Small intestine (tissue), 7 donors: ENCODE results near the gene SRF. TPM values are rescaled to one million over a fixed set of nuclear protein-coding genes. Genes with fewer than 3 reads are reported as not detected.

Source experiments
- DNase-seq, 2 donors: peaks; one replicate each; pipeline versions ENCODE4 v3.0.0 to v3.0.0-alpha.2; 2013
- FAIRE-seq: peaks from 2 replicates; lab custom pipeline; 2012; peaks lifted over from hg19 to GRCh38; lab: Jason Lieb, UNC
- H3K27ac ChIP-seq, 3 donors: one replicate each; pipeline ENCODE4 v1.5.1; 2013; ENCODE audit warnings: low read length in 2 of 3, mild to moderate bottlenecking in 2 of 3, control low read depth in 1 of 3, inconsistent platforms in 1 of 3, low read depth in 1 of 3, moderate library complexity in 1 of 3
- H3K27me3 ChIP-seq, 3 donors: one replicate each; pipeline ENCODE4 v1.6.1; 2013; ENCODE audit warnings: low read length in 3 of 3, inconsistent platforms in 1 of 3; ENCODE audit not compliant: control insufficient read depth in 3 of 3, insufficient read depth in 3 of 3
- H3K36me3 ChIP-seq, 3 donors: one replicate each; pipeline ENCODE4 v1.6.1; 2013; ENCODE audit warnings: low read length in 3 of 3, inconsistent platforms in 1 of 3, low read depth in 1 of 3, mild to moderate bottlenecking in 1 of 3, moderate library complexity in 1 of 3; ENCODE audit not compliant: control insufficient read depth in 3 of 3, insufficient read depth in 2 of 3
- H3K4me1 ChIP-seq, 3 donors: one replicate each; pipeline ENCODE4 v1.6.1; 2013; ENCODE audit warnings: low read length in 2 of 3, inconsistent platforms in 1 of 3, low read depth in 1 of 3, mild to moderate bottlenecking in 1 of 3, moderate library complexity in 1 of 3; ENCODE audit not compliant: control insufficient read depth in 3 of 3, insufficient read depth in 2 of 3
- H3K4me3 ChIP-seq, 3 donors: one replicate each; pipeline ENCODE4 v1.5.1; 2013; ENCODE audit warnings: low read length in 3 of 3, control low read depth in 1 of 3, inconsistent platforms in 1 of 3, low read depth in 1 of 3, mild to moderate bottlenecking in 1 of 3, moderate library complexity in 1 of 3
- H3K9me3 ChIP-seq, 2 donors: one replicate each; pipeline ENCODE4 v1.6.1; 2013; ENCODE audit warnings: low read depth in 1 of 2, low read length in 1 of 2; ENCODE audit not compliant: control insufficient read depth in 2 of 2, insufficient read depth in 1 of 2
- WGBS, 3 donors: extraction: QIAGEN DNeasy Blood & Tissue Kit; methylation state at CpG; one replicate each; pipeline ENCODE4 v1.1.7; 2013; 5-methylcytosine and 5-hydroxymethylcytosine counted together
- polyA plus RNA-seq, 4 donors: library from polyadenylated mRNA; stranded (reverse) in 3 of 4; unstranded in 1 of 4; fragments of 200-250 nt in 3 of 4; fragments of 120-200 nt in 1 of 4; gene quantifications; one replicate each; pipeline versions ENCODE4 v1.2.1 to v1.2.3, GENCODE V29; 2013
- donor health status: healthy with polysubstance abuse.
- donor health status: control.
- donor health status: control.
- donor health status: Bipolar disorder and iron deficiency.
- donor health status: healthy.

The SRF gene
- polyA plus RNA-seq, 4 donors: 8.9 to 24.0 (median 16.2) TPM

DNA sequence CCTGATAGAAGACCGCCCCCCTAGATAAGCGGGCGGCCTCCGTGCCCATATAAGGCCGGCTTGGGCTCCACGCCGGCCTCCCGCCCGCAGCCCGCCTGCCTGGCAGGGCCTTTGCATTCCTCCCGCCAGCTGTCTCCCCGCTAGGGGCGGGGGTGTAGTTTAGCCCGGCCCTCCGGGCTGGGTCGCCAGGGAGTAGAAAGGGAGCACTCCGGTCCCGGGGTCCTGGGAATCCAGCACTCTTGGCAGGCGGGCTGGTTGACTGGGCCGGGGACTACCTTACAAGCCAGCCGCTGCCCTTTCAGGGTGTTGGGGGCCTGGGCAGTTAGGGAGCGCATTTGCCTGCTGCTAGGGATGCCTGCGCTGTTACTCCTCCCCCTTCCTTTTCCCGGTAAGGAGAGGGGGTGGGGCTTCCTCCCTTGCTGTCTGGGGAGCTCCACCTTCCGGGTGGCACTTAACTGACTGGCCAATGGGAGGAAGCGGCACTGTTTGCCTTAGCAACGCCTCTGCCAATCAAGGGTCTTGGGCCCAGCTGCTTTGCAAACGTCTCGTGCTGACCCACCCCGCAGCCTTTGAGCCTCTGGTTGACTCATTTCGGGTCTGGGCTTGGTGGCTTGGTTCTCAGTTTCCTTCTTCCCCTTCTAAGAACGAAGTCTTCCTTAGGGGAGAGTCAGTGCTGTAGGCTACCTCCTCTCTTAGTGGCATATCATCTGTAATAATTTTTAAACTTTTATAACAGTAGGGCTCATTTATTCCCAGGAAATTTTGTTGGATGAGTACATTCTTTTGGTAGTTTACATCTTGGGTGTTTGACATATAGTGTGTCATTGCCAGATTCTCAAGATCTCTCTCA lies 3.4 kb downstream of the SRF start:
- peaks cover 8 to 46% (median 10%) of the 10 kb centered on the region in 3 donors for H3K36me3 ChIP-seq
- WGBS, 3 donors: 0 to 2% (median 1%) methylated on average over 23 to 32 of the region's 32 CpGs
- H3K27me3 ChIP-seq: no peaks in the 10 kb centered on the region
- H3K4me3 ChIP-seq: peak overlapping the region in 2 of 3 donors; percentile 54 to 74
- H3K27ac ChIP-seq: peak overlapping the region; percentile 83 to 88 (median 86)
- FAIRE-seq (no peak), DNase-seq (peak; percentile 99 to 100)
- H3K9me3 ChIP-seq: no peaks in the 10 kb centered on the region
- peaks cover 5 to 30% (median 7%) of the 10 kb centered on the region in 3 donors for H3K4me1 ChIP-seq

DNA sequence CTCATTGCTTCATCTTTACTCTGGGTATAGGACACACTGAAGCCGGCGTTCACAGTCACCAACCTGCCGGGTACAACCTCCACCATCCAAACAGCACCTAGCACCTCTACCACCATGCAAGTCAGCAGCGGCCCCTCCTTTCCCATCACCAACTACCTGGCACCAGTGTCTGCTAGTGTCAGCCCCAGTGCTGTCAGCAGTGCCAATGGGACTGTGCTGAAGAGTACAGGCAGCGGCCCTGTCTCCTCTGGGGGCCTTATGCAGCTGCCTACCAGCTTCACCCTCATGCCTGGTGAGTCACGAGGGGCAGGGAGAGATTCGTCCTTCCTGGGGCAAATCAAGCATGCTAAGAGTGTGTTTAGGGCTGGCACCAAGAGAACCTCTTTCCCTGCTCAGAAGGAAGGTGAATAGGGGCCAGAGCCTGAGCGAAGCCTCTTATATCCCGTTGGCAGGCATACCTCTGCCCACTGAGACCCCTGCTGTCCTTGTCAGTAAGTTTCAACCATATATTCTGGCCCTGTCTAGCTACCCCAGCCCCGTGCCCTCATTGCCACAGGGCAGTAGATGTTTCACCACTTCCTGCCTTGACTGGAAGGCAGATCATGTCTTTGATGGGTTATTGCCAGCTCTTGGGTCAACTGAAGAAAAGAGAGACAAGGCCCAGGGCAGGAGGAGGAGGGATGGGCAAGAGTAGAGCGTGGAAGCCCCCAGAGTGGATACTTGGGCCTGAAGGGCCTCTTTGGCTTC lies 4.8 kb downstream of the SRF start:
- no peaks in the 10 kb centered on the region for H3K9me3 ChIP-seq
- peak overlapping the region in 1 of 3 donors; percentile 42 for H3K27ac ChIP-seq
- DNase-seq (no peak), FAIRE-seq (no peak)
- WGBS, 3 donors: 90 to 93% (median 92%) methylated on average over 11 of the region's 11 CpGs
- peaks cover 8 to 55% (median 11%) of the 10 kb centered on the region in 3 donors for H3K36me3 ChIP-seq
- peaks cover 5 to 30% (median 7%) of the 10 kb centered on the region in 3 donors for H3K4me1 ChIP-seq
- no peaks in the 10 kb centered on the region for H3K27me3 ChIP-seq
- H3K4me3 ChIP-seq: no peak overlapping the region

DNA sequence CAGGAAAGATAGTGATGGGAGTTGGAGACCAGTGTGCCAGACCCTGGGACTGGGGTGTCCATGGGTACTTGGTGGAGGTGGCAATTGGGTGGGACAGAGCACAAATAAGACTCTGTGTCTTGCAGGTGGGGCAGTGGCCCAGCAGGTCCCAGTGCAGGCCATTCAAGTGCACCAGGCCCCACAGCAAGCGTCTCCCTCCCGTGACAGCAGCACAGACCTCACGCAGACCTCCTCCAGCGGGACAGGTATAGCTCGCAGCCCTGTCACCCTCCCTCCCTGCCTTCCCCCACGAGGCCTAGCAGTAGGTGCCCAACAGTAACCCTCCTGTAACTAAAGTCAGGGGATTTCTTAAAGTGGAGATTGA lies 5.3 kb downstream of the SRF start:
- Histone ChIP-seq H3K27me3 (no peaks in the 10 kb centered on the region), H3K4me1 (peaks cover 5 to 30% (median 7%) of the 10 kb centered on the region in 3 donors), H3K36me3 (peaks cover 8 to 58% (median 11%) of the 10 kb centered on the region in 3 donors), H3K9me3 (no peaks in the 10 kb centered on the region), H3K4me3 (no peak overlapping the region), H3K27ac (no peak overlapping the region)
- no peak for FAIRE-seq
- no peak for DNase-seq
- whole genome bisulfite sequencing, 3 donors: 93 to 99% (median 93%) methylated on average over 6 of the region's 6 CpGs

DNA sequence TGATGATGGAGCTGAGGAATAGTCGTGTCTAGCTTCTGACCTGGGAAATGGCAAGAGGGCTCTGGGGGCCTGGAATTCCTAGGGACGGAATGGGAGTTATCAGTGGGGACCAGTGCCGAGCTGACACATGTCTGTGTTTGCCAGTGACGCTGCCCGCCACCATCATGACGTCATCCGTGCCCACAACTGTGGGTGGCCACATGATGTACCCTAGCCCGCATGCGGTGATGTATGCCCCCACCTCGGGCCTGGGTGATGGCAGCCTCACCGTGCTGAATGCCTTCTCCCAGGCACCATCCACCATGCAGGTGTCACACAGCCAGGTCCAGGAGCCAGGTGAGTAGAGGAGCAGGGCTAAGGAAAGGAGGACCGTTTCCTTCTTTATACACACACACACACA lies 7.1 kb downstream of the SRF start:
- Histone ChIP-seq H3K4me3 (no peak overlapping the region), H3K4me1 (peaks cover 3 to 23% (median 7%) of the 10 kb centered on the region in 3 donors), H3K36me3 (peaks cover 8 to 58% (median 11%) of the 10 kb centered on the region in 3 donors), H3K27ac (no peak overlapping the region), H3K27me3 (no peaks in the 10 kb centered on the region), H3K9me3 (no peaks in the 10 kb centered on the region)
- 87 to 92% (median 88%) methylated on average over 11 to 12 of the region's 12 CpGs for WGBS, 3 donors
- DNase-seq (no peak), FAIRE-seq (no peak)

DNA sequence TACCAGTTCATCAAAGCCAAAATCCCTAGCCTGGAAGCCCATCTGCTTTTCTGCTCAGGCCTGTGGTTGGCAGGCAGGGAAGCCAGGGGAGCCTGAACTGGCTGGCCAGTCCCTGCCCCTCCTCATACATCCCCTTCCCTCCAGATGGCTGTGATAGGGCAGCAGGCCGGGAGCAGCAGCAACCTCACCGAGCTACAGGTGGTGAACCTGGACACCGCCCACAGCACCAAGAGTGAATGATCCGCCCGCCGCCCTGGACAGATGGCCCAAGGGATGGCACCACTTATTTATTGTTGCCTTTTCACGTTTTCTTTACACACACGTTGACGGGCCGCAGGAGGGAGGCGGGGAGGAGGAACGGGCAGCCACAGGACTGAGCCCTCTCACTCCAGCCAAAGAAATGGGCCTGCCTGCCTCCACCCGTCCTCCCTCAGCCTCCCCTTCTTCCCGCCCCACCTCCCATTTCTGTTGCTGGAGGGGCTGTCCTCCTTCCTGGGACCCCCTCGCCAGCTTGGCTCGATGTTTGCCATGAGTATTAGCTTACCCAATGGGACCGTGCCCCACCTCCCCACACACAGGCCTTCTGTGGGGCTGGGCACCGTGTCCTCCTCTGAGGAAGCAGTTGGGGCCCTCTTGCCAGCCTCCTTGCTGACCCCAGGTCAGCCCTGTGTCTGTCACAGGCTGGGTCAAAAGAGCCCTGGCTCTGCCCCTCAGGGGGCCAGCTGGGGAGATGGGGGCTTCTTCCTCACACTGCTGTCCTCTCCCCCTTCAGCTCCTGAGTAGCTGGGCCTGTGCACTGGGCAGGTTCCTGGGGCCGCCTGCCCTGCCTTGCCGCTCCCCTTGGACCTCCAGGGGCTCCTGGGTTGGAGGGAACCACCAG lies 8.1 kb downstream of the SRF start:
- FAIRE-seq: no peak
- Histone ChIP-seq H3K27me3 (no peaks in the 10 kb centered on the region), H3K4me3 (no peak overlapping the region), H3K9me3 (no peaks in the 10 kb centered on the region), H3K4me1 (peaks cover 2 to 16% (median 5%) of the 10 kb centered on the region in 3 donors), H3K27ac (no peak overlapping the region), H3K36me3 (peaks cover 8 to 53% (median 11%) of the 10 kb centered on the region in 3 donors)
- no peak for DNase-seq
- WGBS, 3 donors: 91 to 92% (median 91%) methylated on average over 18 to 20 of the region's 20 CpGs

DNA sequence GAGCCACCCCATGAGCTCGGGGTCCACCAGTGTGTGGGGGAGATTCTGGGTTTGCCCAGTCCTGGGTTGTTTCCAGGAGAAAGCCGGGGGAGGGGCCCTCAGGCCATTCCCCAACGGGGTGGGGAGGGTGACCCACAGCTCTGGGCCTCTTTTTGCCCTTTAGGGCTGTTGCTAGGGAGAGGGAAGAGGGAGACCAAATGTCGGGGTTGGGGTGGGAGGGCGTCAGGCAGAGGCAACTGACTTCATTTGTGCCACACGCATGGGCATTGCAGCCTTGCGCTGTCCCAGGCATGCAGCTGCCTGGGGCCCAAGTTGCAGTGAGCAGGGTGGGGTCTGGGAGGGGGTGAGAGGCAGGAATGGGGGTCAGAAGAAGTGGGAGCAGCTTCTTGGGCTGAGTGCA lies 9.0 kb downstream of the SRF start:
- Histone ChIP-seq H3K4me3 (no peak overlapping the region), H3K4me1 (peaks cover 2 to 9% (median 2%) of the 10 kb centered on the region in 3 donors), H3K36me3 (peaks cover 8 to 58% (median 11%) of the 10 kb centered on the region in 3 donors), H3K9me3 (no peaks in the 10 kb centered on the region), H3K27ac (no peak overlapping the region), H3K27me3 (no peaks in the 10 kb centered on the region)
- 82 to 84% (median 83%) methylated on average over 7 of the region's 7 CpGs for WGBS, 3 donors
- no peak for DNase-seq
- no peak for FAIRE-seq

DNA sequence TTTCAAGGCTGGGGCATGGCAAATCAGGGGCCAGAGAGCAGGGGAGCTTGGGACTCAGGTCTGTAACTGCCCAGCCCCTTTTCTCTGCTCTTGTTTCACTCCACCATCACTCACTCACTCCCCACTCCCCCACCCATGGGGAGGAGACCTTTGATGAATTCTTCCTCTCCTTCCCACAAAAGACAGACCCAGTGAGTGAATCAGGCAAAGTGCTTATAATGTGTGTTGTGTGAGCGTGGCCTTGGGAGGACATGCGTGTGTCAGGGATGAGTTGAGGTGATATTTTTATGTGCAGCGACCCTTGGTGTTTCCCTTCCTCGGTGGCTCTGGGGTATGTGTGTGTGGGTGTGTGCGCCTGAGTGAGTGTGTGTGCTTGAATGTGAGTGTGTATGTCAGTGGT lies 9.9 kb downstream of the SRF start:
- H3K9me3 ChIP-seq: no peaks in the 10 kb centered on the region
- peaks cover 10 to 55% (median 13%) of the 10 kb centered on the region in 3 donors for H3K36me3 ChIP-seq
- FAIRE-seq (no peak), DNase-seq (peak in 1 of 2 donors; percentile 5)
- peak overlapping the region in 1 of 3 donors; percentile 27 for H3K27ac ChIP-seq
- peaks cover 0 to 5% (median 2%) of the 10 kb centered on the region in 3 donors for H3K4me1 ChIP-seq
- H3K27me3 ChIP-seq: no peaks in the 10 kb centered on the region
- no peak overlapping the region for H3K4me3 ChIP-seq
- 67 to 78% (median 70%) methylated on average over 5 of the region's 5 CpGs for WGBS, 3 donors

DNA sequence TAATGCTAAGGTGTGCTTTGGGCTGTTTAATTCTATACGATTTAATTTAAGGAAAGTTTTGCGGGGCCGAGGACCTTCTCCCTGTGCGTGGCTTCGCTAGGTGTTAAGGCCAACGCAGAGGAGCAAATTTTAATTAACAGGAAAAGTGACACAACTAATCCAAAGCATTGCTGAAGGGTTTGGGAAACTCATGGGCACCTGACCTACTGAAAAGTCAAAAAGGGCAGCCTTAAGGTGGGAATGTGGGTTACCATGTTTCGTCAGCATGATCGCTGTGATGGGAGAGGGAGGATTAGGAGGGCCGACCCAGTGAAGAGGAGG lies 10.5 kb downstream of the SRF start:
- Histone ChIP-seq H3K36me3 (peaks cover 13 to 55% (median 16%) of the 10 kb centered on the region in 3 donors), H3K9me3 (no peaks in the 10 kb centered on the region), H3K4me1 (peaks cover 0 to 5% (median 2%) of the 10 kb centered on the region in 3 donors), H3K27me3 (no peaks in the 10 kb centered on the region), H3K4me3 (peak overlapping the region; percentile 43 to 86 (median 75)), H3K27ac (peak overlapping the region; percentile 9 to 69 (median 64))
- WGBS, 3 donors: 39 to 44% (median 40%) methylated on average over 9 of the region's 9 CpGs
- no peak for FAIRE-seq
- DNase-seq: no peak
